Measurements from ENCODE around the gene SRD5A1. TPM values are rescaled to one million over a fixed set of nuclear protein-coding genes. Genes with fewer than 3 reads are reported as not detected.

SRD5A1 gene
- total RNA-seq, 1 experiment from 2014 or later, result 39.6 TPM

GRCh38 chr5:6586647-6587042, 46.6 kb upstream of the SRD5A1 start:
- DNase-seq (no peak), ATAC-seq (no peak)
- H3K36me3 ChIP-seq (ENCODE audit: low read depth, low read length), result no peaks in the 10 kb centered on the region
- no peaks in the 10 kb centered on the region for H3F3A ChIP-seq (ENCODE audit: low read length, unreplicated experiment)
- no peak overlapping the region for H3K4me2 ChIP-seq (ENCODE audit: low read length)
- peaks cover 20% of the 10 kb centered on the region; the same call in 1 of the 2 replicates for H3K27me3 ChIP-seq (ENCODE audit: low read length)
- H3K79me2 ChIP-seq (ENCODE audit: low read length), result no peaks in the 10 kb centered on the region
- H2AFZ ChIP-seq (ENCODE audit: low read length), result no peak overlapping the region
- H3K9me3 ChIP-seq (ENCODE audit: low read length), result no peaks in the 10 kb centered on the region
- intact Hi-C loops (cut with micrococcal nuclease), result no loop called here
- no peaks in the 10 kb centered on the region for H3K4me1 ChIP-seq (ENCODE audit: insufficient read depth, low read length)
- no TSS peak for BruUV-seq (replicated peaks)
- TF ChIP-seq, protein P1, sequence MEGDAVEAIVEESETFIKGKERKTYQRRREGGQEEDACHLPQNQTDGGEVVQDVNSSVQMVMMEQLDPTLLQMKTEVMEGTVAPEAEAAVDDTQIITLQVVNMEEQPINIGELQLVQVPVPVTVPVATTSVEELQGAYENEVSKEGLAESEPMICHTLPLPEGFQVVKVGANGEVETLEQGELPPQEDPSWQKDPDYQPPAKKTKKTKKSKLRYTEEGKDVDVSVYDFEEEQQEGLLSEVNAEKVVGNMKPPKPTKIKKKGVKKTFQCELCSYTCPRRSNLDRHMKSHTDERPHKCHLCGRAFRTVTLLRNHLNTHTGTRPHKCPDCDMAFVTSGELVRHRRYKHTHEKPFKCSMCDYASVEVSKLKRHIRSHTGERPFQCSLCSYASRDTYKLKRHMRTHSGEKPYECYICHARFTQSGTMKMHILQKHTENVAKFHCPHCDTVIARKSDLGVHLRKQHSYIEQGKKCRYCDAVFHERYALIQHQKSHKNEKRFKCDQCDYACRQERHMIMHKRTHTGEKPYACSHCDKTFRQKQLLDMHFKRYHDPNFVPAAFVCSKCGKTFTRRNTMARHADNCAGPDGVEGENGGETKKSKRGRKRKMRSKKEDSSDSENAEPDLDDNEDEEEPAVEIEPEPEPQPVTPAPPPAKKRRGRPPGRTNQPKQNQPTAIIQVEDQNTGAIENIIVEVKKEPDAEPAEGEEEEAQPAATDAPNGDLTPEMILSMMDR (conservative IDR thresholded peaks at IDR 0.05; ENCODE audit: low read depth, low read length), result no peak
- TF ChIP-seq EZH2phosphoT487 (IDR thresholded peaks at IDR 0.05; ENCODE audit: borderline replicate concordance, low read length), result no peak
- no peak for TF ChIP-seq EZH2 (IDR thresholded peaks at IDR 0.05; ENCODE audit: low read length, unreplicated experiment)
- no peaks in the 10 kb centered on the region for H4K20me1 ChIP-seq (ENCODE audit: low read length)
- no peak overlapping the region for H3K9ac ChIP-seq (ENCODE audit: low read length)
- POLR2A ChIA-PET (ENCODE audit: unreplicated experiment), result no interaction called here
- H3K9me2 ChIP-seq (replicated peaks; ENCODE audit: low read length), result no peaks in the 10 kb centered on the region
- no peak overlapping the region for H3K4me3 ChIP-seq (ENCODE audit: low read length)
- no peak overlapping the region for H3K27ac ChIP-seq (ENCODE audit: low read length)
- CTCF ChIA-PET, result no interaction called here

DNA sequence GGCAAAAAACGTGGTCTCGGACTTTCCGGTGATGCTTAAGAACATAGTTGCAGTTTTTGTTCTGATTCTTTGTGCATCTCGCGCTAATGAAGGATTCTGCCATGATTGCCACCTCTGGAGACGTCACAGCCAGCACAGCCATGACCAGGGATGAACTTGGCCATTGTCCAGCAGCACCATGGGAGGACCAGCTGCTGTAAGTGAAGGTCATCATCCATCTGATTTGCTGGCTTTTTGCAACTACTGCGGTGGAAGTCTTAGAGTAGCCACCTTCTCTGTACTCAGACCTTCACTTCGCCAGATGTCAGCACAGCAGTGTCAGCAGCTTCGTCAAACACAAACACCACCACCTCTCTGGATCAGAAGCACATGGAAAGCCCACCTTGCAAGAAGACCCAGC, 46.1 kb upstream of the SRD5A1 start:
- no peaks in the 10 kb centered on the region for H3F3A ChIP-seq (ENCODE audit: low read length, unreplicated experiment)
- H3K27me3 ChIP-seq (ENCODE audit: low read length), result peaks cover 14% of the 10 kb centered on the region; the same call in 1 of the 2 replicates
- no peak for TF ChIP-seq EZH2 (IDR thresholded peaks at IDR 0.05; ENCODE audit: low read length, unreplicated experiment)
- TF ChIP-seq, protein P1 (conservative IDR thresholded peaks at IDR 0.05; ENCODE audit: low read depth, low read length), result no peak
- no peak for TF ChIP-seq EZH2phosphoT487 (IDR thresholded peaks at IDR 0.05; ENCODE audit: borderline replicate concordance, low read length)
- CTCF ChIA-PET, result no interaction called here
- H3K4me1 ChIP-seq (ENCODE audit: insufficient read depth, low read length), result no peaks in the 10 kb centered on the region
- H3K9me3 ChIP-seq (ENCODE audit: low read length), result no peaks in the 10 kb centered on the region
- no peaks in the 10 kb centered on the region for H3K9me2 ChIP-seq (replicated peaks; ENCODE audit: low read length)
- no TSS peak for BruUV-seq (replicated peaks)
- DNase-seq, result no peak
- H3K4me3 ChIP-seq (ENCODE audit: low read length), result no peak overlapping the region
- no peaks in the 10 kb centered on the region for H4K20me1 ChIP-seq (ENCODE audit: low read length)
- no peak overlapping the region for H3K9ac ChIP-seq (ENCODE audit: low read length)
- intact Hi-C loops (cut with micrococcal nuclease), result no loop called here
- H2AFZ ChIP-seq (ENCODE audit: low read length), result no peak overlapping the region
- no peaks in the 10 kb centered on the region for H3K79me2 ChIP-seq (ENCODE audit: low read length)
- no peak for ATAC-seq
- H3K36me3 ChIP-seq (ENCODE audit: low read depth, low read length), result no peaks in the 10 kb centered on the region
- POLR2A ChIA-PET (ENCODE audit: unreplicated experiment), result no interaction called here
- no peak overlapping the region for H3K4me2 ChIP-seq (ENCODE audit: low read length)
- H3K27ac ChIP-seq (ENCODE audit: low read length), result no peak overlapping the region

GRCh38 chr5:6590581-6590980, 42.7 kb upstream of the SRD5A1 start:
- no peaks in the 10 kb centered on the region for H3K9me2 ChIP-seq (replicated peaks; ENCODE audit: low read length)
- intact Hi-C loops (cut with micrococcal nuclease), result no loop called here
- ChIA-PET CTCF (no interaction called here), POLR2A (ENCODE audit: unreplicated experiment) (interaction anchor here (0.6 kb wide), 1 partner anchor 32 kb away, joined by 21 read pairs; no protein-coding TSS in a partner anchor)
- H3K27me3 ChIP-seq (ENCODE audit: low read length), result peaks cover 13% of the 10 kb centered on the region; the same call in 1 of the 2 replicates
- no peak for TF ChIP-seq EZH2phosphoT487 (IDR thresholded peaks at IDR 0.05; ENCODE audit: borderline replicate concordance, low read length)
- TF ChIP-seq EZH2 (IDR thresholded peaks at IDR 0.05; ENCODE audit: low read length, unreplicated experiment), result no peak
- TF ChIP-seq, protein P1 (conservative IDR thresholded peaks at IDR 0.05; ENCODE audit: low read depth, low read length), result no peak
- H3K4me2 ChIP-seq (ENCODE audit: low read length), result no peak overlapping the region
- no TSS peak for BruUV-seq (replicated peaks)
- no peaks in the 10 kb centered on the region for H3K36me3 ChIP-seq (ENCODE audit: low read depth, low read length)
- no peak overlapping the region for H3K27ac ChIP-seq (ENCODE audit: low read length)
- H4K20me1 ChIP-seq (ENCODE audit: low read length), result no peaks in the 10 kb centered on the region
- ATAC-seq, result no peak
- H3K9me3 ChIP-seq (ENCODE audit: low read length), result no peaks in the 10 kb centered on the region
- no peaks in the 10 kb centered on the region for H3K79me2 ChIP-seq (ENCODE audit: low read length)
- H3K9ac ChIP-seq (ENCODE audit: low read length), result no peak overlapping the region
- no peak overlapping the region for H2AFZ ChIP-seq (ENCODE audit: low read length)
- no peaks in the 10 kb centered on the region for H3F3A ChIP-seq (ENCODE audit: low read length, unreplicated experiment)
- no peak for DNase-seq
- no peaks in the 10 kb centered on the region for H3K4me1 ChIP-seq (ENCODE audit: insufficient read depth, low read length)
- H3K4me3 ChIP-seq (ENCODE audit: low read length), result no peak overlapping the region
